ENCODE measurements around the gene ACO2. TPM values are rescaled to one million over a fixed set of nuclear protein-coding genes. Genes with fewer than 3 reads are reported as not detected.

Gene ACO2
- total RNA-seq, 1 experiment from 2014 or later: 90.5 TPM

DNA sequence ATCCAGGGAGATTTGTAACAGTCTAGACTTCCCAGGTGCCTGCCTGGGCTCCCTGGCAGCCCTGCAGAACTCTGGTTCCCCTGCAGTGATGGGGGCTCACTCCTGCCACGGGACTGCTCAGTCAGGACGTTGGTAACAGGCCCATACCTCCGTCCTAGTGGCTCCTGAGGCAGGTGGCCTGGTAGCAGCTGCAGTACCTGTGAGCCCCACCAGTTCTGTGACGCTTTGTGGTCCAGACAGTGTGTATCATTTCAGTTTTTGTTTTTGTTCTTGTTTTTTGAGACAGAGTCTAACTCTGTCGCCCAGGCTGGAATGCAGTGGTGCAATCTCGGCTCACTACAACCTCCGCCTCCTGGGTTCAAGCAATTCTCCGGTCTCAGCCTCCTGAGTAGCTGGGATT, 47.5 kb downstream of the ACO2 start:
- no TSS peak for BruUV-seq (replicated peaks)
- Mint-ChIP-seq H3K4me1 (ENCODE audit: low read depth, unreplicated experiment) (peaks cover 7% of the 10 kb centered on the region), H3K27ac (ENCODE audit: unreplicated experiment) (no peak overlapping the region), H3K36me3 (ENCODE audit: insufficient read depth, unreplicated experiment) (peaks cover 69% of the 10 kb centered on the region), H3K9me3 (ENCODE audit: unreplicated experiment) (no peaks in the 10 kb centered on the region), H3K27me3 (ENCODE audit: insufficient read depth, unreplicated experiment) (no peaks in the 10 kb centered on the region), H3K4me3 (ENCODE audit: unreplicated experiment) (no peak overlapping the region)
- POLR2A ChIA-PET: interaction anchor here (1.4 kb wide), 1 partner anchor 47 kb away, joined by 3 read pairs; the partner anchor contains the start of gene ACO2
- DNase-seq: no peak
- Histone ChIP-seq H3K4me3 (ENCODE audit: low read depth, low read length) (no peak overlapping the region), H3K36me3 (ENCODE audit: control insufficient read depth, insufficient read depth, low read length) (no peaks in the 10 kb centered on the region; the same call in none of the 2 replicates), H3K9me3 (no peaks in the 10 kb centered on the region), H3K4me1 (no peaks in the 10 kb centered on the region), H3K27me3 (replicated peaks; ENCODE audit: control insufficient read depth, insufficient read depth, low read length) (no peaks in the 10 kb centered on the region)
- intact Hi-C loops (cut with micrococcal nuclease; ENCODE audit: unreplicated experiment): no loop called here
- TF ChIP-seq, protein P1, sequence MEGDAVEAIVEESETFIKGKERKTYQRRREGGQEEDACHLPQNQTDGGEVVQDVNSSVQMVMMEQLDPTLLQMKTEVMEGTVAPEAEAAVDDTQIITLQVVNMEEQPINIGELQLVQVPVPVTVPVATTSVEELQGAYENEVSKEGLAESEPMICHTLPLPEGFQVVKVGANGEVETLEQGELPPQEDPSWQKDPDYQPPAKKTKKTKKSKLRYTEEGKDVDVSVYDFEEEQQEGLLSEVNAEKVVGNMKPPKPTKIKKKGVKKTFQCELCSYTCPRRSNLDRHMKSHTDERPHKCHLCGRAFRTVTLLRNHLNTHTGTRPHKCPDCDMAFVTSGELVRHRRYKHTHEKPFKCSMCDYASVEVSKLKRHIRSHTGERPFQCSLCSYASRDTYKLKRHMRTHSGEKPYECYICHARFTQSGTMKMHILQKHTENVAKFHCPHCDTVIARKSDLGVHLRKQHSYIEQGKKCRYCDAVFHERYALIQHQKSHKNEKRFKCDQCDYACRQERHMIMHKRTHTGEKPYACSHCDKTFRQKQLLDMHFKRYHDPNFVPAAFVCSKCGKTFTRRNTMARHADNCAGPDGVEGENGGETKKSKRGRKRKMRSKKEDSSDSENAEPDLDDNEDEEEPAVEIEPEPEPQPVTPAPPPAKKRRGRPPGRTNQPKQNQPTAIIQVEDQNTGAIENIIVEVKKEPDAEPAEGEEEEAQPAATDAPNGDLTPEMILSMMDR (IDR thresholded peaks at IDR 0.05; ENCODE audit: insufficient read depth in 1 of 2, low read depth in 1 of 2, low read length in 1 of 2, severe bottlenecking in 1 of 2, unreplicated experiment in 1 of 2): no peak
- CTCF ChIA-PET: interaction anchor here (3.9 kb wide), 1 partner anchor 114 kb away, joined by 45 read pairs; no protein-coding TSS in a partner anchor

DNA sequence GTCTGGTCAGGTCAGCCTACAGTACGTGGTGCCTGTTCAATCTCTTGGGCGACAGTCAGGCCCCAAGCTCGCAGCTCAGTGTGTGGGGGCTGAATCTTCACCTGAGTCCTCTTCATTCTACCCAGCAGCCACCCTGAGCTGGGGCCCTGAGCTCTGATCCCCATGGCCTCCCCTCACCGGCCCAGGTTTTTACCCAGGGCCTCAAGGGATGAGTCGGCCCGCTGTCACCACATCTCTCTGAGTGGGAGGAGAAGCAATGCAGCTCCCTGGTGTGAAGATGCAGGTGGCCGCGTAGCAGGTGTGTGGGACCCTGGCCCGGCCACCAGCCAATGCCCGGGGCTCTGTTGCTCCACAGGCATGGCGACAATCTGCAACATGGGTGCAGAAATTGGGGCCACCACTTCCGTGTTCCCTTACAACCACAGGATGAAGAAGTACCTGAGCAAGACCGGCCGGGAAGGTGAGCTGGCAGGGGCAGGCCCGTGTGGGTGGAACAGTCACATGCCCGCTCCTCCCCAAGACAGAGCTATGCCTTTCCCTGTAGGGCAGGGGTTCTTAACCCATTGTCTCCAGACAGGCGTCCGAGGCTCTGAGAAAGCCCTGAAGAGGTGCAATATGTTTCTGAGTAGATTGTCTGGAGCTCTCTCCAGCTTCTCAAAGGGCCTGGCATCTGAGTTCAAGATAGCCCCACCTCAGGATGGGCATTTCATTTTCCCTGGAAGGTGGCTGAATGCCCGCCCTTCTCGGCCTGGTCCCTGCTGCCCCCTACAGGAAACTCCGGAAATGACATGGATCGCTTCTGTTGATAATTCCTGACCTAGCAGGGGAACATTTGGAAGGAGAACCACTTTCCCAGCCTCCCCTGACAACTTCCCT, 48.5 kb downstream of the ACO2 start:
- H3K4me1 Mint-ChIP-seq (ENCODE audit: low read depth, unreplicated experiment): peaks cover 7% of the 10 kb centered on the region
- H3K4me1 ChIP-seq: no peaks in the 10 kb centered on the region
- H3K4me3 ChIP-seq (ENCODE audit: low read depth, low read length): no peak overlapping the region
- H3K36me3 Mint-ChIP-seq (ENCODE audit: insufficient read depth, unreplicated experiment): peaks cover 74% of the 10 kb centered on the region
- peak; percentile 57 to 79 for DNase-seq
- H3K27me3 Mint-ChIP-seq (ENCODE audit: insufficient read depth, unreplicated experiment): no peaks in the 10 kb centered on the region
- H3K9me3 Mint-ChIP-seq (ENCODE audit: unreplicated experiment): no peaks in the 10 kb centered on the region
- TF ChIP-seq, protein P1 (IDR thresholded peaks at IDR 0.05; ENCODE audit: insufficient read depth in 1 of 2, low read depth in 1 of 2, low read length in 1 of 2, severe bottlenecking in 1 of 2, unreplicated experiment in 1 of 2): peak; percentile 76 to 78
- no peaks in the 10 kb centered on the region; the same call in none of the 2 replicates for H3K36me3 ChIP-seq (ENCODE audit: control insufficient read depth, insufficient read depth, low read length)
- H3K9me3 ChIP-seq: no peaks in the 10 kb centered on the region
- intact Hi-C loops (cut with micrococcal nuclease; ENCODE audit: unreplicated experiment): loop anchor here (1.0 kb wide), 2 partner anchors 113 to 157 kb away; no protein-coding TSS in a partner anchor
- POLR2A ChIA-PET: interaction anchor here (0.5 to 1.4 kb wide), 2 partner anchors 48 to 60 kb away, joined by 3 to 6 read pairs; partner anchors contain the start of gene ACO2
- no peak overlapping the region for H3K4me3 Mint-ChIP-seq (ENCODE audit: unreplicated experiment)
- H3K27me3 ChIP-seq (replicated peaks; ENCODE audit: control insufficient read depth, insufficient read depth, low read length): no peaks in the 10 kb centered on the region
- no TSS peak for BruUV-seq (replicated peaks)
- CTCF ChIA-PET: interaction anchor here (0.6 to 3.9 kb wide), 8 partner anchors 10 to 216 kb away, joined by 3 to 45 read pairs (median 4); partner anchors contain the start of genes PMM1, TEF and ZC3H7B
- H3K27ac Mint-ChIP-seq (ENCODE audit: unreplicated experiment): no peak overlapping the region

DNA sequence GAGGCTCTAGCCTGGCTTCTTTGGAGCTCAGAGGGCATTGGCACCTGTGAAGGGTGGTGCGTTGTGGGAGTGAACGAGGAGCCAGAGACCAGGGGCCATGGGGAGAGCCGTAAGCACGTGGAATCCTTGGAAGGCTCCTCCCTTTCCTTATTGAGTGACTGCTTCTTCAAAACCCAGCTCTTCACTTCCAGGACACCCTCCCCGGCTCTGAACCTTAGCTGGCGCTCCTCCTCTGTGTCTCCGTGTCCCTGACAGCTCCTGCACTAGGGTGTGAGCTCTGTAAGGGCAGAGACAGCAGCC, 49.1 kb downstream of the ACO2 start:
- H3K27ac Mint-ChIP-seq (ENCODE audit: unreplicated experiment): no peak overlapping the region
- no TSS peak for BruUV-seq (replicated peaks)
- no peak overlapping the region for H3K4me3 Mint-ChIP-seq (ENCODE audit: unreplicated experiment)
- TF ChIP-seq, protein P1 (IDR thresholded peaks at IDR 0.05; ENCODE audit: insufficient read depth in 1 of 2, low read depth in 1 of 2, low read length in 1 of 2, severe bottlenecking in 1 of 2, unreplicated experiment in 1 of 2): no peak
- no peaks in the 10 kb centered on the region for H3K9me3 Mint-ChIP-seq (ENCODE audit: unreplicated experiment)
- Histone ChIP-seq H3K4me3 (ENCODE audit: low read depth, low read length) (no peak overlapping the region), H3K4me1 (no peaks in the 10 kb centered on the region), H3K36me3 (ENCODE audit: control insufficient read depth, insufficient read depth, low read length) (no peaks in the 10 kb centered on the region; the same call in none of the 2 replicates), H3K9me3 (no peaks in the 10 kb centered on the region), H3K27me3 (replicated peaks; ENCODE audit: control insufficient read depth, insufficient read depth, low read length) (no peaks in the 10 kb centered on the region)
- DNase-seq: no peak
- no peaks in the 10 kb centered on the region for H3K27me3 Mint-ChIP-seq (ENCODE audit: insufficient read depth, unreplicated experiment)
- CTCF ChIA-PET: interaction anchor here (0.9 to 3.9 kb wide), 5 partner anchors 9 to 137 kb away, joined by 3 to 45 read pairs (median 5); partner anchors contain the start of genes PMM1 and TEF
- intact Hi-C loops (cut with micrococcal nuclease; ENCODE audit: unreplicated experiment): no loop called here
- peaks cover 7% of the 10 kb centered on the region for H3K4me1 Mint-ChIP-seq (ENCODE audit: low read depth, unreplicated experiment)
- POLR2A ChIA-PET: interaction anchor here (1.4 kb wide), 1 partner anchor 49 kb away, joined by 3 read pairs; the partner anchor contains the start of gene ACO2
- H3K36me3 Mint-ChIP-seq (ENCODE audit: insufficient read depth, unreplicated experiment): peaks cover 74% of the 10 kb centered on the region
